GM19023 (cell line): ENCODE results near the gene GFOD2.

Source experiments
- ATAC-seq: cut with Tn5 transposase; IDR thresholded peaks from one replicate; pipeline ENCODE4 v1.9.1; 2021; ENCODE audit warnings: mild to moderate bottlenecking, moderate library complexity; ENCODE audit not compliant: unreplicated experiment

Gene GFOD2

GRCh38 chr16:67673712-67674580 lies 45.2 kb downstream of the GFOD2 start:
- no peak for ATAC-seq

- ATAC-seq: no peak
Measured at GRCh38 chr16:67672739-67673662, 46.1 kb downstream of the GFOD2 start.

- ATAC-seq: no peak
Measured at GRCh38 chr16:67672306-67672705, 46.8 kb downstream of the GFOD2 start.

GRCh38 chr16:67669499-67670101 lies 49.5 kb downstream of the GFOD2 start:
- ATAC-seq: no peak

GRCh38 chr16:67668495-67669157 lies 50.5 kb downstream of the GFOD2 start:
- no peak for ATAC-seq

GRCh38 chr16:67667817-67668494 lies 51.2 kb downstream of the GFOD2 start:
- ATAC-seq: peak; percentile 74

- no peak for ATAC-seq
Measured at GRCh38 chr16:67667453-67667816, 51.7 kb downstream of the GFOD2 start.

GRCh38 chr16:67666559-67667452 lies 52.3 kb downstream of the GFOD2 start, which contains the start of the genes C16orf86 and ENKD1:
TSS of gene C16orf86 (plus strand) at chr16:67666814. CDS start at chr16:67666971, 157 bp downstream.
TSS of gene ENKD1 (minus strand) at chr16:67666750. CDS start at chr16:67666442, 308 bp downstream.
- ATAC-seq: peak; percentile 59

GRCh38 chr16:67666032-67666551 lies 53.0 kb downstream of the GFOD2 start:
- ATAC-seq: peak; percentile 10

GRCh38 chr16:67665598-67665997 lies 53.5 kb downstream of the GFOD2 start:
- ATAC-seq: no peak

- ATAC-seq: no peak
Measured at GRCh38 chr16:67664871-67665270, 54.2 kb downstream of the GFOD2 start.

- no peak for ATAC-seq
Measured at GRCh38 chr16:67664258-67664657, 54.9 kb downstream of the GFOD2 start.

GRCh38 chr16:67663877-67664222 lies 55.3 kb downstream of the GFOD2 start:
- no peak for ATAC-seq

- no peak for ATAC-seq
Measured at GRCh38 chr16:67663151-67663876, 55.8 kb downstream of the GFOD2 start.

- no peak for ATAC-seq
Measured at GRCh38 chr16:67662653-67663010, 56.5 kb downstream of the GFOD2 start.

- ATAC-seq: no peak
Measured at GRCh38 chr16:67661886-67662652, 57.0 kb downstream of the GFOD2 start.

GRCh38 chr16:67661101-67661761 lies 57.9 kb downstream of the GFOD2 start:
- no peak for ATAC-seq
